ENCODE measurements around the gene FAM168A.

FAM168A gene, protein sequence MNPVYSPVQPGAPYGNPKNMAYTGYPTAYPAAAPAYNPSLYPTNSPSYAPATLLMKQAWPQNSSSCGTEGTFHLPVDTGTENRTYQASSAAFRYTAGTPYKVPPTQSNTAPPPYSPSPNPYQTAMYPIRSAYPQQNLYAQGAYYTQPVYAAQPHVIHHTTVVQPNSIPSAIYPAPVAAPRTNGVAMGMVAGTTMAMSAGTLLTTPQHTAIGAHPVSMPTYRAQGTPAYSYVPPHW

DNA sequence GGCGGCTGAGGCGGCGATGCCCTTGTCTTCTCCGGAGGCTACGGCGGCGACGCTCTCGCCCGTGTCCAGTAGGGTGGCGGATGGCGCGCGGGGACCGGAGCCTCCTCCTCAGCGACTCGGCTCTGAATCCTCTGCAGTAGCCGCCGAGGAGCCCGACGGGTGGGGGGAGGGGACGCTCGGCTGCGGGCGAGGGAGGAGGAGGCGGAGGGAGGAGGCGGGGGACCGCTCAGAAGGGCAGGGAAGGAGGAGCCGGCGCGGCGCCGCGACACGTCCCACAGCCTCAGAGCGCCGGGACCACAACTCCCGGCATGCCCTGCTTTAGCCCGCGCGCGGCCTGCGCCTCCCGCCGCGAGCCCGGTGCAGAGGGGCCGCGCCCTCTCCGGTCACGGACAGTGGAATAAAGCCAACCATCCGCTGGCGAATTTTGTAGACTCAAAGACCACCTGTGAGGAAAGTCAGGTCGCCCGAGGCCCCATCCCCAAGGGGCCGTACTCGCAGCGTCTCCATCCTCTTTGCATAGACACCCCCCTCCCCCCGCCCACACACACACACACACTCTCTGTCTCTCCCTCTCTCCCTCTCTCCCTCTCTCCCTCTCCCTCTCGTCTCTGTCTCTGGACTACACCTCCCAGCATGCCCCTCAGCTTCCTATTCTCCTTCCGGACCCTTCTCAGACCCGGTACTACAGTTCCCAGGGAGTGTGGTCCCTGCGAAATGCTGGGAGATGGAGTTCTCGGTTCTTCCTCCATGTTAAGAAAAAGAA lies at the start of gene FAM168A:
Gene FAM168A, minus strand, starts transcription at position 157 of the 763 bp plus-strand sequence. CDS start 129,638 bp downstream, outside the sequence.
- DNase-seq (ENCODE audit: low read depth in 2 of 2, low spot score in 1 of 2), result peak; percentile 75 to 88

GRCh38 chr11:73647459-73648100 lies 49.7 kb upstream of the FAM168A start:
- peak; percentile 80 to 88 for DNase-seq (ENCODE audit: low read depth in 2 of 2, low spot score in 1 of 2)

DNA sequence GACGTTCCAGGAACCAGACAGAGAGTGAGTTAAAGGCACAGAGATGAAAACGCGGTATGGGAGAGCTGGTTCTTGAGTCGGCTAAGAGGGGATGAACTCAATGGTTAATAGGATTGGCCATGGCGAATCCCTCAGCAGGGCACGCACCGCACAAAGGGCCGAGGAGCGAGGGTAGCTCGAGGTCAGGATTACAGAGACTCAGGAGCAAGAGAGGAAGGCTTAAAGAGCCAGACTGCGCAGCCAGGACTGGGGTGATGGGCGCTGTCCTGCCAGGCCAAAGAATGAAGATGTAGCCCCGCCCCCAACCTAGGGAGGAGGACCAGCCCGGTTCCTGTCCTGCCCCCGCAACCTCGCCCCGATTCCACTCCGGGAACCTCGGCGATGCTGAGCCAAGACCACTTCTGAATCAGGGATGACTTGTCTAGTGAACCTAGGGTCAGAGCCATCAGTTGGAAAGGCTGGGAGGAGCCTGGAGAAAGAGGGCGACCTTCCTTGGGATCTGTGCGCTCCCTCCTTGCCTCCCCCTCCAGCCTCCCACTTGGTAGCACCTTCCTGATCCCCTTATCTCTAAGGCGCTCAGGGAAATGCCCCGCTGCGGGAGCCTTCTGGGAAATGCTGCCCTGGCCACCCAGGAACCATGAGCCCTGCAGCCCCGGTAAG lies 48.2 kb upstream of the FAM168A start, which contains the start of gene PLEKHB1:
Gene PLEKHB1, plus strand, starts transcription at position 610 of the 660 bp plus-strand sequence. Its CDS starts 28 bp downstream, at position 638.
- no peak for DNase-seq (ENCODE audit: low read depth in 2 of 2, low spot score in 1 of 2)

- no peak for DNase-seq (ENCODE audit: low read depth in 2 of 2, low spot score in 1 of 2)
Measured at GRCh38 chr11:73645121-73645969, 47.4 kb upstream of the FAM168A start.

GRCh38 chr11:73641668-73642067 lies 43.8 kb upstream of the FAM168A start:
- DNase-seq (ENCODE audit: low read depth in 2 of 2, low spot score in 1 of 2), result no peak

GRCh38 chr11:73640592-73640991 lies 42.7 kb upstream of the FAM168A start:
- no peak for DNase-seq (ENCODE audit: low read depth in 2 of 2, low spot score in 1 of 2)

DNA sequence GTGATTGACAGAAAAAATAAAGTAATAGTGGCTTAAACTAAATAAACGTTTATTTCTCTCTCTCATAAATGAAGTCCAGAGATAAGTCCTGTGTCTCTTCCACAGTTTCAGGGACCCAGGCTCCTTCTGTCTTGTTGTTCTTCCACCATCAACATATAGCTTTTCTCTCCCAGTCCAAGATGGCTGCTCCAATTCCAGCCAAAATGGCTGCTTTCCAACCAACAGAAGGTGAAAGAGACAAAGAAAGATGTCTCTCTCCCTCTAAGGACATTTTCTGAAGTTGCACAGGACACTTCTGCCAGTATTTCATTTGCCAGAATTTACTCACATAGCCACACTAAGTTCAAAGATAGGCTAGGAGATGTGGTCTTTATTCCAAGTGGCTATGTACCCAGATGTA lies 39.1 kb upstream of the FAM168A start:
- no peak for DNase-seq (ENCODE audit: low read depth in 2 of 2, low spot score in 1 of 2)

DNA sequence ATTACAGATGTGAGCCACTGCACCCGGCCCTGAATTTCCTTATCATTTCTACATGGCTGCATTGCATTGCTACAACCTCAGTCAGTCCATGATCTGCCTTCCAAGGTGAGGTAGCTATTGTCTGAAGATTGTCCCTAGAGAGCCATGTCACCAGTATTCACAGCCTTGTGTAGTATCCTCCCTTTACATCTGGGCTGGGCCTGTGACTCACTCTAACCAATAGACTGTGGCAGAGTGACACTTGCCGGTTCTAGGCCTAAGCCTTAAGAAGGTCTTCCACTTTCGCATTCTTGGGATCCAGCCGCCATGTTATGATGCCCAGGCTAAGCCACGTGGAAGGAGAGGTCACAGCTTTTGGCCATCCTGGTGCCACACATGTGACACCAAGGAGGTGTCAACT lies 38.3 kb upstream of the FAM168A start:
- DNase-seq (ENCODE audit: low read depth in 2 of 2, low spot score in 1 of 2), result no peak

- DNase-seq (ENCODE audit: low read depth in 2 of 2, low spot score in 1 of 2), result no peak
Measured at GRCh38 chr11:73635721-73636120, 37.8 kb upstream of the FAM168A start.

- DNase-seq (ENCODE audit: low read depth in 2 of 2, low spot score in 1 of 2), result no peak
Measured at GRCh38 chr11:73633999-73634398, 36.1 kb upstream of the FAM168A start.

DNA sequence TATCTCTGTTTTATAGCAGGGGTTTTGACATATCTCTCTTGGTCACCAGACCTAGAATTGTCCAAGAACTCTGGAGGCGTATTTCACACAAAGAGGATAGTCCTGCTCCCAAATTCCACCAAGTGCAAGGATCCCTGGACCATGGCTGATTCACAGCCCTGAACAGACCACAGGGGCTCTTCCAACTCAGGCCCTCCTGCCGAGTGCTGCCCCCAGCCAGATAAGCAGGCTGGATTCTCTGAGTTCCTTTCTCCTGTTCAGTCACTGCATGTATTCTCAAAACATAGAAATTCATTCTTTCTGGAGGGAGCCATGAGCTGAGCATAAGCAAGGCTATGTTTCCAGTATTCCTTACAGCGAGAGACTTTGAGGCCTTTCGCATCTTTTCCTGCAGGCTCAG lies 35.1 kb upstream of the FAM168A start:
- DNase-seq (ENCODE audit: low read depth in 2 of 2, low spot score in 1 of 2), result no peak

DNA sequence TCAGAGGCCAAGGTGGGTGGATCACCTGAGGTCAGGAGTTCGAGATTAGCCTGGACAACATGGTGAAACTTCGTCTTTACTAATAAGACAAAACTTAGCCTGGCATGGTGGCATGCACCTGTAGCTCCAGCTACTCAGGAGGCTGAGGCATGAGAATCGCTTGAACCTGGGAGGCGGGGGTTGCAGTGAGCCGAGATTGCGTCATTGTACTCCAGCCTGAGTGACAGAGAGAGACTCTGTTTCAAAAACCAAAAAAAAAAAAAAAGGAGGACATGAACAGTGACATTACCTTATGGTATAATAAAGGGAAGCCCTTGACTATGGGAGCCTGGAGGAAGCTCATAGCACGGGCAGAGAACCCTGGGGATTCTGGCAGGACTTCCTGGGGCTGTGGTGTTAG lies 32.0 kb upstream of the FAM168A start:
- DNase-seq (ENCODE audit: low read depth in 2 of 2, low spot score in 1 of 2), result no peak

DNA sequence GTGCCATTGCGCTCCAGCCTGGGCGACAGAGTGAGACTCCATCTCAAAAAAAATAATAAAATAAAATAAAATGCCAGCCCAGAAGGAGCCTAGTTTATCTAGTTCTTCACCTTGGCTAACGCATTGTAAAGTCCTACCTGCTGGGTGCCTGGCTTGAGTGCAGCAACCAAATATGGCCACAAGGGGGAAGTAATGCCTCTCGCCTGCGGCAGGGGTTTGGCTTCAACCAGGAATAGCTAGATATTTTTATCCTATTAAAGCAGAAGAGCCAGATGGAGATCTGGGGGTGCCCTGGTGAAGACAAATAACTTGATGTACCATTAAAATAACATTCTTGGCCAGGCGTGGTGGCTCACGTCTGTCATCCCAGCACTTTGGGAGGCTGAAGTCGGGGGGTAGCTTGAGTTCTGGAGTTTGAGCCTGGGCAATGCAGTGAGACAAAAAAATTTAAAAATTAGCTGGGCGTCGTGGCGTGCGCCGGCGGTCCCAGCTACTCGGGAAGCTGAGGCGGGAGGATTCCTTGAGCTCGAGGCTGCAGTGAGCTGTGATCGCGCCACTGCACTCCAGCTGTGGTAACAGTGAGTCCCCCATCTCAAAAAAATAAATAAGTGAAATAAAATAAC lies 27.9 kb upstream of the FAM168A start:
- peak; percentile 33 to 40 for DNase-seq (ENCODE audit: low read depth in 2 of 2, low spot score in 1 of 2)

GRCh38 chr11:73623686-73624085 lies 25.8 kb upstream of the FAM168A start:
- no peak for DNase-seq (ENCODE audit: low read depth in 2 of 2, low spot score in 1 of 2)

DNA sequence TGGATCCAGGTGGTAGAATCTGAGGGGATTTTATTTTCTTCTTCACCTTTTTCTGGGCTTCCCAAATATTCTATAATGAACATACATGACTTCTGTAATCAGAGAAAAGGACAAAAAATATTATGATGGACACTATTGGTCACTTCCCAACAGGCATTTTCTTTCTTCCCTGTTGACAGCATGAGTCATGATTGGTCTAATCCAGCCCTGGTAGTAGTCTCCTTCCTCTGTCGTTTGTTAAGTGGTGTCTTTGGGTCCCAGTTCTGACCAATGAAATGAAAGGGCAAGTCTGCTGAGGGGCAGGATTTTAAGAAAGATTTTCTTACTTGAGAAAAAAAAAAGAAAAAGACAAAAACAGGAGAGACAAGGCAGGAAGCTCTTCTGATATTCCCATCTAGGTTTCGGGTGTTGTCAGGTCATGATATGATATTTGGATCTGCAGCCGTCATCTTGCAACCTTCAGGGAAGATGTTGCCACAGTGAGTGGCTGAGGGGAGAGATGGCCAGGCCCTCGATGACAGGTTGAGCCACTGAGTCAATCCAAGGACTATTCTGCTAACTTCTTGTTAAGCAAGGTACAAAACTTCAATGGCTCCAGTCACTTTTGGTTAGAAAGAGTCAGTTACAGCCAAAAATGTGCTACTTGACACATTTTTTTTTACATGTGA lies 25.1 kb upstream of the FAM168A start:
- DNase-seq (ENCODE audit: low read depth in 2 of 2, low spot score in 1 of 2), result no peak

DNA sequence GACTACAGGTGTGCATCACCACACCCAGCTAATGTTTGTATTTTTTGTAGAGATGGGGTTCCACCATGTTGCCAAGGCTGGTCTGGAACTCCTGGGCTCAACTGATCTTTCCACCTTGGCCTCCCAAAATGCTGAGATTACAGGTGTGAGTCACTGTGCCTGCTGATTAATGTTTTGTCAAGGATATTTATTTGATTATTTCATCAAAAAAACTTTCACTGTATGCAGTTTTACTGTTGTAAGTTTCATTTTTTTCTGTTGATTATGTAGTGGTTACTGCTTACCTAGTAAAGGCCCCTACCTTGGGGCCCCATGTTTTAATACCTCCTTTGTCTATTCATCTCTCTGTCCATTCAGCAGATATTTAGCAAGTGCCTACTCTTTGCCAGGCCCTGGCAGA lies 16.7 kb upstream of the FAM168A start:
- no peak for DNase-seq (ENCODE audit: low read depth in 2 of 2, low spot score in 1 of 2)

GRCh38 chr11:73612601-73613140 lies 14.8 kb upstream of the FAM168A start:
- DNase-seq (ENCODE audit: low read depth in 2 of 2, low spot score in 1 of 2), result no peak

- DNase-seq (ENCODE audit: low read depth in 2 of 2, low spot score in 1 of 2), result no peak
Measured at GRCh38 chr11:73598719-73599379, 937 bp upstream of the FAM168A start.

All from stimulated activated CD8-positive, alpha-beta memory T cell treated with anti-CD3 and anti-CD28 coated beads, Interleukin-4, amount 100 ng/mL, for 4 hours (primary cell).